ENCODE measurements around the gene HDLBP.

HDLBP gene

DNA sequence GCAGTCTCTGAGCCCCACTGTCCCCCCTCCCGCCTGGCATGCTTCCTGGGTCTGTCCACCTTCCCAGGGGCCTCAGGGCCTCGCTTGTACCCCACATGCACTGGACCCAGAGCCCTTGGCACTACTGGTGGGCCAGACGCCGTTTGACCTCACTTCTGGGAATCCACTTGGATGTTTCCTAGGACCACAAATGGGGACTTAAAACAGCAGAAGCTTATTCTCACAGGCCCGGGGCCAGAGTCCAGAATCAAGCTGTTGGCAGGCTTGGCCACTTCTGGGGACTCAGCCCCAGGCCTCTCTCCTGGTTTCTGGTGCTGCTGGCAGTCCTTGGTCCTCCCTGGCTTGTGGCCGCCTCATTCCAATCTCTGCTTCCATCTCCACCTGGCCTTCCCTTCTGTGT is 107.4 kb downstream of the HDLBP start:
- H3K27me3 ChIP-seq (ENCODE audit: control insufficient read depth in 3 of 3, insufficient read depth in 3 of 3, low read depth in 1 of 3, low read length in 3 of 3) = peaks cover 0 to 19% (median 0%) of the 10 kb centered on the region in 3 experiments
- H2BK120ac ChIP-seq (ENCODE audit: low read depth, low read length) = no peak overlapping the region
- peaks cover 2% of the 10 kb centered on the region for H3K79me1 ChIP-seq (ENCODE audit: low read depth, low read length)
- no peak overlapping the region for H2BK12ac ChIP-seq (ENCODE audit: low read length)
- H2AFZ ChIP-seq (ENCODE audit: low read length) = no peak overlapping the region
- H4K91ac ChIP-seq (ENCODE audit: low read depth, low read length, poor library complexity) = no peak overlapping the region
- H3K9me3 ChIP-seq (replicated peaks in 1 of 2; ENCODE audit: control insufficient read depth in 2 of 2, insufficient read depth in 1 of 2, low read depth in 1 of 2, low read length in 2 of 2) = no peaks in the 10 kb centered on the region
- no peak overlapping the region for H3K9ac ChIP-seq (ENCODE audit: low read depth, low read length, poor library complexity)
- no peaks in the 10 kb centered on the region for H3K36me3 ChIP-seq (replicated peaks in 1 of 2; ENCODE audit: control insufficient read depth in 2 of 2, insufficient read depth in 2 of 2, low read length in 2 of 2)
- H3K27ac ChIP-seq (replicated peaks; ENCODE audit: low read length) = no peak overlapping the region
- H3K18ac ChIP-seq (ENCODE audit: low read length) = no peak overlapping the region
- no peak overlapping the region for H3K14ac ChIP-seq (ENCODE audit: low read length)
- no CpG with 5 or more reads among the region's 6 CpGs for WGBS, 2 donors (ENCODE audit: extremely low coverage in 2 of 2, insufficient read length in 2 of 2, insufficient replicate concordance in 1 of 2)
- H3K4me3 ChIP-seq (ENCODE audit: low read length in 2 of 2) = no peak overlapping the region
- H4K8ac ChIP-seq (ENCODE audit: low read depth, low read length) = no peak overlapping the region
- H3K4me1 ChIP-seq (ENCODE audit: control insufficient read depth in 2 of 2, insufficient read depth in 1 of 2, low read depth in 1 of 2, low read length in 2 of 2) = peaks cover 0 to 7% of the 10 kb centered on the region in 2 donors
- peak overlapping the region; percentile 71 for H2AK5ac ChIP-seq (ENCODE audit: low read depth, low read length)
- H3K23ac ChIP-seq (ENCODE audit: low read depth, low read length, poor library complexity) = no peak overlapping the region
- H3K4ac ChIP-seq (ENCODE audit: low read length) = no peak overlapping the region
- no peak overlapping the region for H2BK15ac ChIP-seq (ENCODE audit: low read length)
- H3K4me2 ChIP-seq (ENCODE audit: insufficient read depth, low read length, poor library complexity, severe bottlenecking) = no peak overlapping the region
- H2BK5ac ChIP-seq (ENCODE audit: low read length) = peak overlapping the region; percentile 19
- no peak for DNase-seq (ENCODE audit: low spot score)

DNA sequence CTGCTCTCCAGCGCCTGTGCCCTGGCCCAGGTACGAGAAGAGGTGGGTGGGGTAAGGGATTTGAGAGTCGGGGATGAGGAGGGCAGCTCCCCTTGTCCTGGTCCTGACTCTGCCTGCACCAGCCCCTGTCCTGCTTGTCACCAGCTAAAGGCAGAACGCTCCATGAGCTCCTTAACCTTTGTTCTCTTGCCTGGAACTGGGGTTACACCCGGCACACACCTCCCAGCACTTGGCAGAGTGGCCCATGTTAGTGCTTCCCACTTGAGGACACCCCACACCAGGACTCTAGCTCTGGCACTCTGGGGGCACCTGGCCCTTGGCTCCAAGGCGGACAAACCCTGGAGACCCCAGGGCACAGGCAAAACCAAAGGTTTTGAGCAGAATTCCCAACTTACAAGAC is 107.8 kb downstream of the HDLBP start:
- no CpG with 5 or more reads among the region's 6 CpGs for WGBS, 2 donors (ENCODE audit: extremely low coverage in 2 of 2, insufficient read length in 2 of 2, insufficient replicate concordance in 1 of 2)

DNA sequence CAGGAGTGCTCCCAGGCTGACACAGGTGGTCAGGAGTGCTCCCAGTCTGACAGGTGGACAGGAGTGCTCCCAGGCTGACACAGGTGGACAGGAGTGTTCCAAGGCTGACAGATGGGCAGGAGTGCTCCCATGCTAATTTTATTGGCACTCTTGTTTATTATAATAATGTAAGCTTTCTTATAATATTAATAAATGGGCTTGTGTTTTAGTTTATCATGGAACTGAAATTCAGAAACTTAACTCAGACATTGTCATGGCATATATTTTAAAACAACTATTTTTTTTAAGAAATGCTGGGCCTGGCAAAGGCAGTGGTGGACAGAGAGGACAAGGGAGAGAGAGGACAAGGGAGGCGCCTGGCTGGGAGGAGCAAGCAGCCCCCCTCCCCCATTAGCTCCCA is 108.3 kb downstream of the HDLBP start:
- Histone ChIP-seq H4K8ac (ENCODE audit: low read depth, low read length) (no peak overlapping the region), H4K91ac (ENCODE audit: low read depth, low read length, poor library complexity) (no peak overlapping the region), H3K4me3 (ENCODE audit: low read length in 2 of 2) (no peak overlapping the region), H2BK120ac (ENCODE audit: low read depth, low read length) (no peak overlapping the region), H3K18ac (ENCODE audit: low read length) (peak overlapping the region; percentile 81), H3K27ac (replicated peaks; ENCODE audit: low read length) (no peak overlapping the region), H3K27me3 (ENCODE audit: control insufficient read depth in 3 of 3, insufficient read depth in 3 of 3, low read depth in 1 of 3, low read length in 3 of 3) (peaks cover 0 to 12% (median 0%) of the 10 kb centered on the region in 3 experiments), H3K9me3 (replicated peaks in 1 of 2; ENCODE audit: control insufficient read depth in 2 of 2, insufficient read depth in 1 of 2, low read depth in 1 of 2, low read length in 2 of 2) (no peaks in the 10 kb centered on the region), H3K4ac (ENCODE audit: low read length) (no peak overlapping the region), H3K4me2 (ENCODE audit: insufficient read depth, low read length, poor library complexity, severe bottlenecking) (no peak overlapping the region), H3K79me1 (ENCODE audit: low read depth, low read length) (peaks cover 2% of the 10 kb centered on the region), H3K23ac (ENCODE audit: low read depth, low read length, poor library complexity) (no peak overlapping the region), H2AFZ (ENCODE audit: low read length) (no peak overlapping the region), H3K14ac (ENCODE audit: low read length) (no peak overlapping the region), H2BK5ac (ENCODE audit: low read length) (peak overlapping the region; percentile 19), H2AK5ac (ENCODE audit: low read depth, low read length) (peak overlapping the region; percentile 71), H2BK15ac (ENCODE audit: low read length) (no peak overlapping the region), H3K36me3 (replicated peaks in 1 of 2; ENCODE audit: control insufficient read depth in 2 of 2, insufficient read depth in 2 of 2, low read length in 2 of 2) (no peaks in the 10 kb centered on the region), H3K9ac (ENCODE audit: low read depth, low read length, poor library complexity) (no peak overlapping the region), H3K4me1 (ENCODE audit: control insufficient read depth in 2 of 2, insufficient read depth in 1 of 2, low read depth in 1 of 2, low read length in 2 of 2) (peaks cover 0 to 7% of the 10 kb centered on the region in 2 donors), H2BK12ac (ENCODE audit: low read length) (no peak overlapping the region)
- no CpG with 5 or more reads among the region's 1 CpG for WGBS, 2 donors (ENCODE audit: extremely low coverage in 2 of 2, insufficient read length in 2 of 2, insufficient replicate concordance in 1 of 2)
- DNase-seq (ENCODE audit: low spot score) = no peak

More for the DNA sequence above, 107.8 kb downstream of the HDLBP start:
- Histone ChIP-seq H3K27me3 (ENCODE audit: control insufficient read depth in 3 of 3, insufficient read depth in 3 of 3, low read depth in 1 of 3, low read length in 3 of 3) (peaks cover 0 to 16% (median 0%) of the 10 kb centered on the region in 3 experiments), H2BK15ac (ENCODE audit: low read length) (no peak overlapping the region), H3K14ac (ENCODE audit: low read length) (no peak overlapping the region), H3K36me3 (replicated peaks in 1 of 2; ENCODE audit: control insufficient read depth in 2 of 2, insufficient read depth in 2 of 2, low read length in 2 of 2) (no peaks in the 10 kb centered on the region), H2AFZ (ENCODE audit: low read length) (no peak overlapping the region), H3K4me3 (ENCODE audit: low read length in 2 of 2) (no peak overlapping the region), H2BK5ac (ENCODE audit: low read length) (peak overlapping the region; percentile 19), H3K27ac (replicated peaks; ENCODE audit: low read length) (no peak overlapping the region), H2BK120ac (ENCODE audit: low read depth, low read length) (no peak overlapping the region), H4K8ac (ENCODE audit: low read depth, low read length) (no peak overlapping the region), H3K79me1 (ENCODE audit: low read depth, low read length) (peaks cover 2% of the 10 kb centered on the region), H3K9ac (ENCODE audit: low read depth, low read length, poor library complexity) (no peak overlapping the region), H2BK12ac (ENCODE audit: low read length) (no peak overlapping the region), H2AK5ac (ENCODE audit: low read depth, low read length) (peak overlapping the region; percentile 71), H3K18ac (ENCODE audit: low read length) (peak overlapping the region; percentile 81), H3K4me1 (ENCODE audit: control insufficient read depth in 2 of 2, insufficient read depth in 1 of 2, low read depth in 1 of 2, low read length in 2 of 2) (peaks cover 0 to 7% of the 10 kb centered on the region in 2 donors), H3K4ac (ENCODE audit: low read length) (no peak overlapping the region), H4K91ac (ENCODE audit: low read depth, low read length, poor library complexity) (no peak overlapping the region), H3K23ac (ENCODE audit: low read depth, low read length, poor library complexity) (no peak overlapping the region), H3K9me3 (replicated peaks in 1 of 2; ENCODE audit: control insufficient read depth in 2 of 2, insufficient read depth in 1 of 2, low read depth in 1 of 2, low read length in 2 of 2) (no peaks in the 10 kb centered on the region), H3K4me2 (ENCODE audit: insufficient read depth, low read length, poor library complexity, severe bottlenecking) (no peak overlapping the region)
- DNase-seq (ENCODE audit: low spot score) = no peak

DNA sequence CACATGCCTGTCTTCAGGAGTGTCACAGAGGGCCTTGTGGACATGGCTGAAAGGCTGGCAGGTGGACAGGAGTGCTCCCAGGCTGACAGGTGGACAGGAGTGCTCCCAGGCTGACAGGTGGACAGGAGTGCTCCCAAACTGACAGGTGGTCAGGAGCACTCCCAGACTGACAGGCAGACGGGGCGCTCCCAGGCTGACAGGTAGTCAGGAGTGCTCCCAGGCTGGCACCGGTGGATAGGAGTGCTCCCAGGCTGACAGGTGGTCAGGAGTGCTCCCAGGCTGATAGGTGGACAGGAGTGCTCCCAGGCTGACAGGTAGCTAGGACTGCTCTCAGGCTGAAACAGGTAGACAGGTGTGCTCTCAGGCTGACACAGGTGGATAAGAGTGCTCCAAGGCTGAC is 110.4 kb downstream of the HDLBP start:
- no peak overlapping the region for H3K18ac ChIP-seq (ENCODE audit: low read length)
- H4K8ac ChIP-seq (ENCODE audit: low read depth, low read length) = no peak overlapping the region
- no peak overlapping the region for H3K4me2 ChIP-seq (ENCODE audit: insufficient read depth, low read length, poor library complexity, severe bottlenecking)
- no peak overlapping the region for H3K4ac ChIP-seq (ENCODE audit: low read length)
- H2BK12ac ChIP-seq (ENCODE audit: low read length) = no peak overlapping the region
- no peak for DNase-seq (ENCODE audit: low spot score)
- H2AFZ ChIP-seq (ENCODE audit: low read length) = no peak overlapping the region
- peak overlapping the region; percentile 96 for H2AK5ac ChIP-seq (ENCODE audit: low read depth, low read length)
- H3K36me3 ChIP-seq (replicated peaks in 1 of 2; ENCODE audit: control insufficient read depth in 2 of 2, insufficient read depth in 2 of 2, low read length in 2 of 2) = no peaks in the 10 kb centered on the region
- WGBS, 2 donors (ENCODE audit: extremely low coverage in 2 of 2, insufficient read length in 2 of 2, insufficient replicate concordance in 1 of 2) = no CpG with 5 or more reads among the region's 3 CpGs
- H3K4me3 ChIP-seq (ENCODE audit: low read length in 2 of 2) = peak overlapping the region in 1 of 2 donors; percentile 47
- no peak overlapping the region for H4K91ac ChIP-seq (ENCODE audit: low read depth, low read length, poor library complexity)
- peaks cover 2% of the 10 kb centered on the region for H3K79me1 ChIP-seq (ENCODE audit: low read depth, low read length)
- H2BK120ac ChIP-seq (ENCODE audit: low read depth, low read length) = no peak overlapping the region
- no peaks in the 10 kb centered on the region for H3K4me1 ChIP-seq (ENCODE audit: control insufficient read depth in 2 of 2, insufficient read depth in 1 of 2, low read depth in 1 of 2, low read length in 2 of 2)
- no peaks in the 10 kb centered on the region for H3K9me3 ChIP-seq (replicated peaks in 1 of 2; ENCODE audit: control insufficient read depth in 2 of 2, insufficient read depth in 1 of 2, low read depth in 1 of 2, low read length in 2 of 2)
- no peak overlapping the region for H2BK5ac ChIP-seq (ENCODE audit: low read length)
- peak overlapping the region; percentile 47 for H3K14ac ChIP-seq (ENCODE audit: low read length)
- no peak overlapping the region for H3K23ac ChIP-seq (ENCODE audit: low read depth, low read length, poor library complexity)
- H3K27ac ChIP-seq (replicated peaks; ENCODE audit: low read length) = no peak overlapping the region
- H3K27me3 ChIP-seq (ENCODE audit: control insufficient read depth in 3 of 3, insufficient read depth in 3 of 3, low read depth in 1 of 3, low read length in 3 of 3) = peaks cover 0 to 13% (median 0%) of the 10 kb centered on the region in 3 experiments
- peak overlapping the region; percentile 58 for H2BK15ac ChIP-seq (ENCODE audit: low read length)
- H3K9ac ChIP-seq (ENCODE audit: low read depth, low read length, poor library complexity) = no peak overlapping the region
